Loucy (cell line): ENCODE measurements around the gene ENKUR.

Source experiments
- CTCF ChIP-seq: fragments of 200-600 bp; sonication (generic); conservative IDR thresholded peaks from 2 replicates; pipeline ENCODE4 v1.5.1; 2014; ENCODE audit warnings: mild to moderate bottlenecking, antibody characterized with exemption, low read length
- EZH2phosphoT487 ChIP-seq: fragments of 200-600 bp; IDR thresholded peaks from 2 replicates; pipeline ENCODE4 v1.6.1; 2018; ENCODE audit warnings: antibody characterized with exemption, mild to moderate bottlenecking, moderate library complexity, borderline replicate concordance

GRCh38 chr10:24950439-24950838 is 65.5 kb downstream of the ENKUR start:
- TF ChIP-seq CTCF = no peak
- TF ChIP-seq EZH2phosphoT487 = no peak
